Common myeloid progenitor, CD34-positive (primary cell): ENCODE results near the gene ZMYM1.
"Not testable (repeated sequence)": the region's sequence is repeated elsewhere in the genome, so short reads cannot be mapped to it uniquely, and the experiment has no call there.

Experiments used
- CTCF ChIA-PET: fragments of 350-600 bp; sonication (Branson Sonifier 250); formaldehyde crosslinking; loops from one replicate; lab custom pipeline; 2021; ENCODE audit warnings: antibody characterized with exemption; lab: Charles Lee
- POLR2A ChIA-PET: fragments of 350-600 bp; sonication (Branson Sonifier 250); formaldehyde crosslinking; loops from one replicate; lab custom pipeline; 2021; ENCODE audit warnings: antibody characterized with exemption; lab: Charles Lee
- DNase-seq, 3 donors: peaks; one replicate each; pipeline versions ENCODE4 v3.0.0 to v3.0.0-alpha.2; 2013
- H3K27ac ChIP-seq, 2 experiments: 1 replicate in 1 of 2; 2 replicates in 1 of 2; pipeline ENCODE4 v1.7.0; 2013; ENCODE audit warnings: inconsistent platforms in 2 of 2, low read length in 2 of 2, mild to moderate bottlenecking in 2 of 2, low read depth in 1 of 2, moderate library complexity in 1 of 2; ENCODE audit not compliant: severe bottlenecking in 2 of 2, insufficient read depth in 1 of 2, poor library complexity in 1 of 2
- H3K27me3 ChIP-seq, 5 experiments: replicated peaks in 2 of 5; 1 replicate in 3 of 5; 2 replicates in 2 of 5; pipeline versions ENCODE4 v1.6.1 to v1.7.0; 2013; ENCODE audit warnings: low read length in 4 of 5, mild to moderate bottlenecking in 2 of 5, moderate library complexity in 2 of 5, inconsistent platforms in 1 of 5; ENCODE audit not compliant: insufficient read depth in 5 of 5, control insufficient read depth in 4 of 5
- H3K36me3 ChIP-seq, 4 experiments: 1 replicate in 2 of 4; 2 replicates in 2 of 4; pipeline versions ENCODE4 v1.6.1 to v1.7.0; 2013; ENCODE audit warnings: low read length in 3 of 4, control low read depth in 1 of 4, mild to moderate bottlenecking in 1 of 4; ENCODE audit not compliant: control insufficient read depth in 4 of 4, insufficient read depth in 4 of 4
- H3K4me1 ChIP-seq, 4 experiments: 1 replicate in 3 of 4; 2 replicates in 1 of 4; pipeline versions ENCODE4 v1.6.1 to v1.7.1; 2013; ENCODE audit warnings: low read length in 3 of 4, mild to moderate bottlenecking in 3 of 4, control low read depth in 1 of 4, inconsistent platforms in 1 of 4, moderate library complexity in 1 of 4; ENCODE audit not compliant: control insufficient read depth in 4 of 4, insufficient read depth in 4 of 4; ENCODE audit errors: control extremely low read depth in 1 of 4
- H3K4me3 ChIP-seq, 7 experiments: 1 replicate in 4 of 7; 2 replicates in 3 of 7; pipeline versions ENCODE4 v1.5.1 to v1.7.0; 2013; ENCODE audit warnings: mild to moderate bottlenecking in 7 of 7, low read length in 6 of 7, moderate library complexity in 6 of 7, inconsistent platforms in 2 of 7, low read depth in 2 of 7, control low read depth in 1 of 7; ENCODE audit not compliant: insufficient read depth in 4 of 7, control insufficient read depth in 1 of 7; ENCODE audit errors: extremely low read depth in 1 of 7
- H3K9me3 ChIP-seq, 5 experiments: 1 replicate in 4 of 5; 2 replicates in 1 of 5; pipeline versions ENCODE4 v1.6.1 to v1.7.1; 2013; ENCODE audit warnings: low read length in 4 of 5, mild to moderate bottlenecking in 2 of 5, inconsistent platforms in 1 of 5, low read depth in 1 of 5, moderate library complexity in 1 of 5; ENCODE audit not compliant: control insufficient read depth in 4 of 5, insufficient read depth in 2 of 5; ENCODE audit errors: control extremely low read depth in 1 of 5
- WGBS: methylation state at CpG from one replicate; pipeline ENCODE4 v1.1.5; 2013; ENCODE audit not compliant: insufficient coverage; 5-methylcytosine and 5-hydroxymethylcytosine counted together

Gene ZMYM1

GRCh38 chr1:35136780-35137179 lies 57.6 kb downstream of the ZMYM1 start:
- 100% methylated on average over 3 of the region's 3 CpGs for WGBS
- Histone ChIP-seq H3K4me1 (no peaks in the 10 kb centered on the region), H3K27ac (no peak overlapping the region), H3K36me3 (no peaks in the 10 kb centered on the region), H3K9me3 (no peaks in the 10 kb centered on the region), H3K27me3 (no peaks in the 10 kb centered on the region), H3K4me3 (no peak overlapping the region)
- ChIA-PET POLR2A (no interaction called here), CTCF (no interaction called here)
- no peak for DNase-seq

GRCh38 chr1:35137590-35137989 lies 58.4 kb downstream of the ZMYM1 start:
- H3K9me3 ChIP-seq, H3K27me3 ChIP-seq, H3K4me1 ChIP-seq, H3K4me3 ChIP-seq, DNase-seq, H3K27ac ChIP-seq, H3K36me3 ChIP-seq, POLR2A ChIA-PET, CTCF ChIA-PET: not testable (repeated sequence)
- 96% methylated on average over 5 of the region's 5 CpGs for WGBS

GRCh38 chr1:35142294-35142693 lies 63.1 kb downstream of the ZMYM1 start:
- POLR2A ChIA-PET, DNase-seq, H3K27ac ChIP-seq, H3K9me3 ChIP-seq, H3K4me3 ChIP-seq, H3K4me1 ChIP-seq, H3K36me3 ChIP-seq, H3K27me3 ChIP-seq: not testable (repeated sequence)
- CTCF ChIA-PET: interaction anchor here (1.1 kb wide), 1 partner anchor 10 kb away, joined by 3 read pairs; no protein-coding TSS in a partner anchor

GRCh38 chr1:35142728-35143127 lies 63.5 kb downstream of the ZMYM1 start:
- CTCF ChIA-PET: interaction anchor here (1.1 kb wide), 1 partner anchor 11 kb away, joined by 3 read pairs; no protein-coding TSS in a partner anchor
- H3K27me3 ChIP-seq, H3K4me3 ChIP-seq, POLR2A ChIA-PET, H3K9me3 ChIP-seq, H3K36me3 ChIP-seq, H3K4me1 ChIP-seq, H3K27ac ChIP-seq, DNase-seq: not testable (repeated sequence)
- 100% methylated on average over 2 of the region's 9 CpGs for WGBS

GRCh38 chr1:35143737-35144508 lies 64.7 kb downstream of the ZMYM1 start:
- no peaks in the 10 kb centered on the region for H3K9me3 ChIP-seq
- no peaks in the 10 kb centered on the region for H3K36me3 ChIP-seq
- POLR2A ChIA-PET: no interaction called here
- no peak overlapping the region for H3K4me3 ChIP-seq
- CTCF ChIA-PET: interaction anchor here (0.6 kb wide), 1 partner anchor 46 kb away, joined by 4 read pairs; no protein-coding TSS in a partner anchor
- H3K27me3 ChIP-seq: no peaks in the 10 kb centered on the region
- no peak for DNase-seq
- WGBS: 94% methylated on average over 6 of the region's 12 CpGs
- H3K27ac ChIP-seq: no peak overlapping the region
- H3K4me1 ChIP-seq: no peaks in the 10 kb centered on the region

GRCh38 chr1:35145892-35146549 lies 66.8 kb downstream of the ZMYM1 start:
- H3K9me3 ChIP-seq, CTCF ChIA-PET, H3K4me1 ChIP-seq, POLR2A ChIA-PET, H3K4me3 ChIP-seq, H3K27me3 ChIP-seq, H3K27ac ChIP-seq, H3K36me3 ChIP-seq, DNase-seq: not testable (repeated sequence)
- WGBS: 96% methylated on average over 10 of the region's 13 CpGs

- no peak overlapping the region for H3K4me3 ChIP-seq
- H3K36me3 ChIP-seq: no peaks in the 10 kb centered on the region
- H3K27me3 ChIP-seq: no peaks in the 10 kb centered on the region
- POLR2A ChIA-PET: no interaction called here
- H3K4me1 ChIP-seq: no peaks in the 10 kb centered on the region
- no peaks in the 10 kb centered on the region for H3K9me3 ChIP-seq
- 95% methylated on average over 2 of the region's 5 CpGs for WGBS
- no peak overlapping the region for H3K27ac ChIP-seq
- DNase-seq: no peak
- CTCF ChIA-PET: no interaction called here
Measured at GRCh38 chr1:35151220-35151619, 72.0 kb downstream of the ZMYM1 start.
